ENCODE results near the gene PPP1R9B. TPM values are rescaled to one million over a fixed set of nuclear protein-coding genes. Genes with fewer than 3 reads are reported as not detected.

The PPP1R9B gene, protein sequence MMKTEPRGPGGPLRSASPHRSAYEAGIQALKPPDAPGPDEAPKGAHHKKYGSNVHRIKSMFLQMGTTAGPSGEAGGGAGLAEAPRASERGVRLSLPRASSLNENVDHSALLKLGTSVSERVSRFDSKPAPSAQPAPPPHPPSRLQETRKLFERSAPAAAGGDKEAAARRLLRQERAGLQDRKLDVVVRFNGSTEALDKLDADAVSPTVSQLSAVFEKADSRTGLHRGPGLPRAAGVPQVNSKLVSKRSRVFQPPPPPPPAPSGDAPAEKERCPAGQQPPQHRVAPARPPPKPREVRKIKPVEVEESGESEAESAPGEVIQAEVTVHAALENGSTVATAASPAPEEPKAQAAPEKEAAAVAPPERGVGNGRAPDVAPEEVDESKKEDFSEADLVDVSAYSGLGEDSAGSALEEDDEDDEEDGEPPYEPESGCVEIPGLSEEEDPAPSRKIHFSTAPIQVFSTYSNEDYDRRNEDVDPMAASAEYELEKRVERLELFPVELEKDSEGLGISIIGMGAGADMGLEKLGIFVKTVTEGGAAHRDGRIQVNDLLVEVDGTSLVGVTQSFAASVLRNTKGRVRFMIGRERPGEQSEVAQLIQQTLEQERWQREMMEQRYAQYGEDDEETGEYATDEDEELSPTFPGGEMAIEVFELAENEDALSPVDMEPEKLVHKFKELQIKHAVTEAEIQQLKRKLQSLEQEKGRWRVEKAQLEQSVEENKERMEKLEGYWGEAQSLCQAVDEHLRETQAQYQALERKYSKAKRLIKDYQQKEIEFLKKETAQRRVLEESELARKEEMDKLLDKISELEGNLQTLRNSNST
- 46.2 and 52.8 TPM in 2 replicates for total RNA-seq (2014; rRNA removed; shearing (Covaris generic))

DNA sequence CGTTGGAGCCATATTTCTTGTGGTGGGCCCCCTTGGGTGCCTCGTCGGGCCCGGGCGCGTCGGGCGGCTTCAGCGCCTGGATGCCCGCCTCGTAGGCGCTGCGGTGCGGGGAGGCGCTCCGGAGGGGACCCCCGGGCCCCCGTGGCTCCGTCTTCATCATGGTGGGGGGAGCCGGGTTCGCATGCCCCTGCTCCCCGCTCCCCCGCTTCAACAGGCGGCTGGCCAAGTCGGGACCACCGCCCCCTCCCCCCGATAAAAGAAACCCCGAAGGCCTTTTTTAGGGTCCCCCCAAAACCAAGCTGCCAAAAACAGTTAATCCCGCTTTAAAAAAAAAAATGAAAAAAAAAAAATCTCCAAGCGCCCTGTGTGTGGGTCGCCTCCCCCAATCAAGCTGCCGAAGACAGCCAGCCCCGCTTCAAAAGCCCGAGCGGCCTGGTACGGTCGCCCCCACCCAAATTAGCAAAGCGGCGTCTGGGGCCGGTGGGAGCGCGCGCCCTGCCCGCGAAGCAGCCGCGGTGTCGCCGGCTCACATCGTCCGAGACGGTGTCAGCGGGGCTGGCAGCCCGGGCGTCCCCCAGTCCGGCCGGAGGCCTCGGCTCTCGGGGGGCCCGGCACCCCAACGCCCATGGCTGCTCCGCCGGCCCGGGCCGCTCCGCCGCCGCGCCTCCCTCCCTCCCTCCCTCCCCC lies at the start of gene PPP1R9B:
TSS of gene PPP1R9B (minus strand) at position 324 of the 687 bp plus-strand sequence. CDS start at position 160, 164 bp downstream.

DNA sequence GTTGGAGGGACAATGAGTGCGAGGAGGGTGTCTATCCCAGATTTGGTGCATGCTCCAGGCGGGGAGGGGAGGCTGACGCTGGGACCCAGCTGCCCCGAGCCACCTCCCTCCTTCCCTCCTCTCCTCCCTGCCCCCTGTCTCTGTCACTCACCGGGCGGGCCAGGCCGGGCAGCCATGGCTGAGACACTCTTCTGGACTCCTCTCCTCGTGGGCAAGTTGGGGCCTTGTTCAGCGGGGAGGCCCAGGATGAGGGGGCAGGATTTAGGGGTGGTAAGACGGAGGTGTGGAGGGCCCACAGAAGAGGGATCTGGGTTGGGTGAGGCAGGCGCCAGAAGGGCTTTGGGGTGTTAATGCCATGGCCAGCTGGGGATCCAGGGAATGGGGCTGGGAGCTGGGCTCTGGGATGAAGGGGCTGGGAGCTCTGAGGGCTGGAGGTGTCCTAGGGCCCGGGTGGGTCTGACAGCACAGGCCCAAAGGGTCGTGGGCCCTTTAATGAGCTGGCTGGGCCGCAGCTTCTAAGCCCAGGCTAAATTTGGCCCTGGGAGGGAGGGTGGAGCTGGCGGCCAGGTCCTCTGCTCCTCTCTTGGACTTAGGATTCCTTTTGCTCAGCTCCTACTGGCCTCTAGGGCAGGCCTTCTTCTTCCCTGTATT lies 15.5 kb upstream of the PPP1R9B start, which contains the start of gene SGCA:
TSS of gene SGCA (plus strand) at position 139 of the 651 bp plus-strand sequence. CDS start at position 175, 36 bp downstream.

DNA sequence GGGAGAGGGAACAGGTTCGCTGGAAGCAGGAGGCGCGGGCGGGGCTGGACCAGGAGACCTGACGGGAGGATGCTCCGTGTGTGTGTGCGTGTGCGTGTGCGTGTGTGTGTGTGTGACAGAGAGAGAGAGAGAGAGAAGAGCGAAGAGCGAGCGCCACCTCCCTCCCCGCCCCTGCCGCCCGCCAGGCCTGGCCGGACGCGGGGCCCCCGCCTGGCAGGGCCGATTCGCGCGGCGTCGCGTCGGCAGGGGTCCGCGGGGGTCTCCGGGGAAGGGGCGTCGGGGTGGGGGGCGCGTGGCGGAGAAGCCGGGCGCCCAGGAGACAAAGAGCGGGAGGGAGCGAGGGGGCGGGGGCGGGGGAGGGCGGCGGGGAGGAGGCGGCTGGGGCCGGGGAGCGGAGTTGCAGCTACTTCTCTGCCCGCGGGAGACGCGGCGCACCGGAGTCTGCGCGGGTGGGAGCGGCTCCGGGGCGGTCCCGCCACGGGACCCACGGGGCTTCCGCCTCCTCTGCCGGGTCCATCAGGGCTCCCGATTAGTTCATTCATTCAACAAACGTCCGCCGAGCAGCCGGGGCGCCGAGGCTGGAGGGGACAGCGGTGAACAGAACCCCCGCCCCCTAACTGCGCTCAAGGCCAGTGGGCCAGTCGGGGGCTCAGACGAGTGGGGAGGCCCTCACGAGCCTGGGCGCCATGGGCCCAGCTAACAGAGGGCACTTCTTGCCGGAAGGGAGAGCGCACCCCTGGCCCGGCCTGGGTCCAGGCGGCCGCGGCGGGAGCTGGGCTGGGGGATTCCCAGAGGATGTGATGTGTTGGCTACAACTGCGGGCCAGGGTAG lies 20.5 kb downstream of the PPP1R9B start, which contains the start of gene SAMD14:
TSS of gene SAMD14 (minus strand) at position 433 of the 831 bp plus-strand sequence. CDS start 5,201 bp downstream, outside the sequence.

DNA sequence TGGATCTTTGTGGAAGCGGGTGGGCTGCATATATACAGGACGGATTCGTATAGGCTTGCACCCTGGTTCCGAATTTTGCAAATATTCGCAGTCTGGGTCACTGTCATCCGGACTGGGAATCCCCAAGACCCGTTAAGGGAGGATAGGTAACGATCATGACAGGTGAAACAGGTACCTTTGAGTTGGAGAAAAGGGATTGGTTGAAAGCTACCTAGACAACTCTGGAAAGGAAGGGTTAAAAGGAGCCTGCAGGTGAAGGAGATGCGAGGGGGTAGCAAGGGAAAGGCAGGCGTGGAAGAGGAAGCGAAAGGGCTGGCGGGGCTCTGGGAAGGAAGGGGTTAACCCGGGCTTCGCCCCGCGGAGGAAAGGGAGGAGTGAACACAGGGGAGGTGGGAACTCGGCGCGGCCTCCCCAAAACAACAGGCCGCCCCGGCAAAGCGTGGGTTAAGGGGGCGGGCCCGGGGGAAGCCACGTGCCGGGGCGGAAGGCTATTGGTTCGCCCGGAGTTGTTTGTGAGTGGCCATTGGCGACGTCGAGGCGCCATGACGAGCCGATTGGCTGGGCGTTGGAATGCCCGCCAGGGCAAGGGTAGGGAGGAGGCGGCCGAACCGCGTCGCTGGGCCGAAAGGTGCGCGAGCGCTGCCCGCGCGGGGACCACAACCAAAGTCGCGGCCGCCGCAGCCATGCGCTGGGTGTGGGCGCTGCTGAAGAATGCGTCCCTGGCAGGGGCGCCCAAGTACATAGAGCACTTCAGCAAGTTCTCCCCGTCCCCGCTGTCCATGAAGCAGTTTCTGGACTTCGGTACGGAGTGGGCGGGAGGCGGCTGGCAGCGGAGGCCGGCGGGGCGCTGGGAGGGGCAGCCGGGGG lies 55.5 kb downstream of the PPP1R9B start, which contains the start of gene PDK2:
TSS of gene PDK2 (plus strand) at position 599 of the 867 bp plus-strand sequence. CDS start at position 684, 85 bp downstream.

Other genes with a start within 250 kb of the PPP1R9B start
- gene DLX4, start 181.5 kb downstream of the PPP1R9B start, total RNA-seq (2014; rRNA removed; shearing (Covaris generic)): 0.53 and 1.4 TPM in 2 replicates
- gene DLX3, start 155.5 kb downstream of the PPP1R9B start, total RNA-seq (2014; rRNA removed; shearing (Covaris generic)): not detected in 2 replicates
- 360 and 393 TPM in 2 replicates for gene ITGA3, start 94.6 kb downstream of the PPP1R9B start, total RNA-seq (2014; rRNA removed; shearing (Covaris generic))
- 9.6 and 14.0 TPM in 2 replicates for gene PDK2, start 55.3 kb downstream of the PPP1R9B start, total RNA-seq (2014; rRNA removed; shearing (Covaris generic))
- gene SAMD14, start 20.5 kb downstream of the PPP1R9B start, total RNA-seq (2014; rRNA removed; shearing (Covaris generic)): 0.87 and 2.8 TPM in 2 replicates
- not detected in 2 replicates for gene SGCA, start 15.3 kb upstream of the PPP1R9B start, total RNA-seq (2014; rRNA removed; shearing (Covaris generic))
- 0.30 and 0.45 TPM in 2 replicates for gene COL1A1, start 51.0 kb upstream of the PPP1R9B start, total RNA-seq (2014; rRNA removed; shearing (Covaris generic))
- gene TMEM92, start 123.8 kb upstream of the PPP1R9B start, total RNA-seq (2014; rRNA removed; shearing (Covaris generic)): 0.19 and 0.21 TPM in 2 replicates
- gene XYLT2, start 195.4 kb upstream of the PPP1R9B start, total RNA-seq (2014; rRNA removed; shearing (Covaris generic)): 33.5 and 34.5 TPM in 2 replicates
- 97.8 and 107 TPM in 2 replicates for gene MRPL27, start 222.5 kb upstream of the PPP1R9B start, total RNA-seq (2014; rRNA removed; shearing (Covaris generic))
- 27.2 and 31.6 TPM in 2 replicates for gene EME1, start 222.6 kb upstream of the PPP1R9B start, total RNA-seq (2014; rRNA removed; shearing (Covaris generic))
- gene LRRC59, start 246.8 kb upstream of the PPP1R9B start, total RNA-seq (2014; rRNA removed; shearing (Covaris generic)): 167 and 171 TPM in 2 replicates

Data from A375 (cell line).